Fibroblast of pulmonary artery (primary cell): ENCODE results near the gene BPIFB3.

Source experiments
- DNase-seq: peaks from one replicate; pipeline ENCODE4 v3.0.0-alpha.2; 2010; ENCODE audit warnings: low read depth
- H3K4me3 ChIP-seq: replicated peaks from 2 replicates; pipeline ENCODE4 v1.5.1; 2011; ENCODE audit warnings: low read depth, mild to moderate bottlenecking, control low read depth, low read length, moderate library complexity
- CTCF ChIP-seq: IDR thresholded peaks from 2 replicates; pipeline ENCODE4 v1.5.1; 2011; ENCODE audit warnings: mild to moderate bottlenecking, control low read depth, low read length, inconsistent platforms; ENCODE audit errors: missing control alignments

BPIFB3 gene

GRCh38 chr20:33026779-33027759 is 26.6 kb upstream of the BPIFB3 start:
- DNase-seq: no peak
- no peak overlapping the region for H3K4me3 ChIP-seq
- no peak for TF ChIP-seq CTCF

- DNase-seq: no peak
- no peak for TF ChIP-seq CTCF
- no peak overlapping the region for H3K4me3 ChIP-seq
Measured at GRCh38 chr20:33027769-33028751, 25.6 kb upstream of the BPIFB3 start.

GRCh38 chr20:33028875-33029274 is 24.8 kb upstream of the BPIFB3 start:
- H3K4me3 ChIP-seq: no peak overlapping the region
- no peak for TF ChIP-seq CTCF
- no peak for DNase-seq

- TF ChIP-seq CTCF: no peak
- no peak overlapping the region for H3K4me3 ChIP-seq
- DNase-seq: no peak
Measured at GRCh38 chr20:33030076-33030475, 23.6 kb upstream of the BPIFB3 start.

GRCh38 chr20:33030569-33030968 is 23.1 kb upstream of the BPIFB3 start:
- DNase-seq: no peak
- TF ChIP-seq CTCF: no peak
- no peak overlapping the region for H3K4me3 ChIP-seq

GRCh38 chr20:33031531-33031930 is 22.2 kb upstream of the BPIFB3 start, which contains the start of gene BPIFB6:
Gene BPIFB6, plus strand, starts transcription at chr20:33031648. Its CDS starts 0 bp downstream, at chr20:33031648.
- no peak for DNase-seq
- no peak within 1 kb of the TSS for H3K4me3 ChIP-seq
- no peak for TF ChIP-seq CTCF
